22Rv1 (cell line): ENCODE measurements around the gene CCR6.

Experiments used
- ZFX ChIP-seq: fragments of 450-650 bp; IDR thresholded peaks from 2 replicates; pipeline ENCODE4 v1.6.1; 2017; ENCODE audit warnings: antibody characterized with exemption, borderline replicate concordance
- TF ChIP-seq, protein P1 (sequence below): fragments of 450-650 bp; IDR thresholded peaks from 2 replicates; pipeline ENCODE4 v1.5.1; 2017; ENCODE audit warnings: mild to moderate bottlenecking

DNA sequence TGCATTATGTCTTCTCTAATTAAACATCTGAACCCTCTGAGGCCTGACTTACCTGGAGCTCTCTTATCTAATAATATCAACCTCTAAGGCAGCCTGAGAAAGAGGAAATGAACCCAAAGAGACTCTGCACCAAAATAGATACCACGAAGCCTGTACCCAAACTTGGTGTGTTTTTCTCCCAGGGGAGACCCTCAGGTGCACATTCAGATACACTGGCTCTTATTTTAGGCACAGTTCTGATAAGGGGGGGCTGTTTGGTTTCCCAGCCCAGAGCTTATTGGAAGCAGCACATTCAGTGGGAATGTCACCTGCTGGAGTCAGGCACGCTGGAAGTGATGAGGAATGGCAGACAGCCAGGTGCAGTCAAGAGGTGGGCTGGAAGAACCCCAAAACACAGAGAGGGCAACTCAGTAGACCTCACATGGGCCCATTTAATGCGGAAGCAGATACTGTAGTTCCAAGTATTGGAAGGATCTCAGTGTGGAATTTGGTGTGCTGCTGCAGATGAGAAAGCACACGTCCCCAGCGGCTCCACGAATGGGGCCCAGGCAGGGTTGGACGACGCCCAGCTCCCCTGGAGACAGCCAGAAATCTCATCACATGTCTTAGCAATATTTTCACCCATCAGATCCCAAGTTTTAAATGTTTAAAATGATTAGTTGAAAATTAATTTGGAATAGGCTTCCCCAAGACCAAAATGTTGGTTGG, 9.7 kb upstream of the CCR6 start:
- TF ChIP-seq, protein P1, sequence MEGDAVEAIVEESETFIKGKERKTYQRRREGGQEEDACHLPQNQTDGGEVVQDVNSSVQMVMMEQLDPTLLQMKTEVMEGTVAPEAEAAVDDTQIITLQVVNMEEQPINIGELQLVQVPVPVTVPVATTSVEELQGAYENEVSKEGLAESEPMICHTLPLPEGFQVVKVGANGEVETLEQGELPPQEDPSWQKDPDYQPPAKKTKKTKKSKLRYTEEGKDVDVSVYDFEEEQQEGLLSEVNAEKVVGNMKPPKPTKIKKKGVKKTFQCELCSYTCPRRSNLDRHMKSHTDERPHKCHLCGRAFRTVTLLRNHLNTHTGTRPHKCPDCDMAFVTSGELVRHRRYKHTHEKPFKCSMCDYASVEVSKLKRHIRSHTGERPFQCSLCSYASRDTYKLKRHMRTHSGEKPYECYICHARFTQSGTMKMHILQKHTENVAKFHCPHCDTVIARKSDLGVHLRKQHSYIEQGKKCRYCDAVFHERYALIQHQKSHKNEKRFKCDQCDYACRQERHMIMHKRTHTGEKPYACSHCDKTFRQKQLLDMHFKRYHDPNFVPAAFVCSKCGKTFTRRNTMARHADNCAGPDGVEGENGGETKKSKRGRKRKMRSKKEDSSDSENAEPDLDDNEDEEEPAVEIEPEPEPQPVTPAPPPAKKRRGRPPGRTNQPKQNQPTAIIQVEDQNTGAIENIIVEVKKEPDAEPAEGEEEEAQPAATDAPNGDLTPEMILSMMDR, result no peak
- TF ChIP-seq ZFX, result no peak
